ENCODE measurements around the gene IL2.

The IL2 gene

DNA sequence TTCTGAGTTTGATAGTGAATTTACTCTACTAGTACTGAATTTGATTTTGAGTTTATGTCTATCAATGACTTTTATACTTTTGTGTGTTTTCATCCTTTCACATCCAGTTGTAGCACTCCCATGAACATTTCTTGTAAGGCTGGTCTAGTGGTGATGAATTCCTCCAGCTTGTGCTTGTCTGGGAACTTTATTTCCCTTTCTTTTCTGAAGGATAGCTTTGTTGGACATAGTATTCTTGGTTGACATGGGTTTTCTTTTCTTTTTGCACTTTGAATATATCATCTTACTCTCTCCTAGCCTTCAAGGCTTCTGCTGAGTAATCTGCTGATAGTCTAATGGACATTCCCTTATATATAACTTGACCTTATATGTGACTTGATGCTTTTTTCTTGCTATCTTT lies 32.5 kb upstream of the IL2 start:
- Histone ChIP-seq H4K20me1 (ENCODE audit: insufficient read depth, low read length, poor library complexity, severe bottlenecking) (no peaks in the 10 kb centered on the region), H3K79me2 (ENCODE audit: insufficient read depth, low read length) (no peaks in the 10 kb centered on the region), H3K4me3 (ENCODE audit: low read length, poor library complexity, severe bottlenecking) (no peak overlapping the region), H3K27me3 (ENCODE audit: insufficient read depth, low read length, poor library complexity, severe bottlenecking) (no peaks in the 10 kb centered on the region), H3K9ac (ENCODE audit: low read depth, low read length, poor library complexity, severe bottlenecking) (no peak overlapping the region), H3K4me2 (ENCODE audit: low read depth, low read length, poor library complexity, severe bottlenecking) (no peak overlapping the region), H3K36me3 (ENCODE audit: insufficient read depth, low read length) (no peaks in the 10 kb centered on the region), H3F3A (ENCODE audit: low read depth) (no peaks in the 10 kb centered on the region), H3K4me1 (ENCODE audit: insufficient read depth, low read length, poor library complexity, severe bottlenecking) (no peaks in the 10 kb centered on the region), H3K9me2 (replicated peaks; ENCODE audit: low read depth, low read length) (no peaks in the 10 kb centered on the region), H2AFZ (ENCODE audit: low read length) (no peak overlapping the region), H3K9me3 (ENCODE audit: insufficient read depth, low read depth, low read length) (peaks cover 15% of the 10 kb centered on the region; the same call in 1 of the 2 replicates)
- TF ChIP-seq, protein P1, sequence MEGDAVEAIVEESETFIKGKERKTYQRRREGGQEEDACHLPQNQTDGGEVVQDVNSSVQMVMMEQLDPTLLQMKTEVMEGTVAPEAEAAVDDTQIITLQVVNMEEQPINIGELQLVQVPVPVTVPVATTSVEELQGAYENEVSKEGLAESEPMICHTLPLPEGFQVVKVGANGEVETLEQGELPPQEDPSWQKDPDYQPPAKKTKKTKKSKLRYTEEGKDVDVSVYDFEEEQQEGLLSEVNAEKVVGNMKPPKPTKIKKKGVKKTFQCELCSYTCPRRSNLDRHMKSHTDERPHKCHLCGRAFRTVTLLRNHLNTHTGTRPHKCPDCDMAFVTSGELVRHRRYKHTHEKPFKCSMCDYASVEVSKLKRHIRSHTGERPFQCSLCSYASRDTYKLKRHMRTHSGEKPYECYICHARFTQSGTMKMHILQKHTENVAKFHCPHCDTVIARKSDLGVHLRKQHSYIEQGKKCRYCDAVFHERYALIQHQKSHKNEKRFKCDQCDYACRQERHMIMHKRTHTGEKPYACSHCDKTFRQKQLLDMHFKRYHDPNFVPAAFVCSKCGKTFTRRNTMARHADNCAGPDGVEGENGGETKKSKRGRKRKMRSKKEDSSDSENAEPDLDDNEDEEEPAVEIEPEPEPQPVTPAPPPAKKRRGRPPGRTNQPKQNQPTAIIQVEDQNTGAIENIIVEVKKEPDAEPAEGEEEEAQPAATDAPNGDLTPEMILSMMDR (conservative IDR thresholded peaks at IDR 0.05; ENCODE audit: low read length) = no peak

DNA sequence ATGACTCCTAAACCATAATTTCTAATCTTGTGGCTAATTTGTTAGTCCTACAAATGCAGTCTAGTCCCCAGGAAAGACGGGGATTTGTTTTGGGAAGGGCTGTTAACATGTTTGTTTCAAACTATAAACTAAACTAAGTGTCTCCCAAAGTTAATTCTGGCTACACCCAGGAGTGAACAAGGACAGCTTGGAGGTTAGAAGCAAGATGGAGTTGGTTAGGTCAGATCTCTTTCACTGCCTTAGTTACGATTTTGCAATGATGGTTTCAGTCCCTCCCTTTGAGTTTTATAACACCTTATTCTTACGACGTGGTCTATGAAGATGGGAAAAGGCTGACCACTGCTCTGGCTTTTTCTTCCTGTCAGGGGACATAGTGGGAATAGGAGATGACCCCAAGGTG lies 27.0 kb upstream of the IL2 start:
- Histone ChIP-seq H3K9me2 (replicated peaks; ENCODE audit: low read depth, low read length) (no peaks in the 10 kb centered on the region), H3K27me3 (ENCODE audit: insufficient read depth, low read length, poor library complexity, severe bottlenecking) (no peaks in the 10 kb centered on the region), H3K4me1 (ENCODE audit: insufficient read depth, low read length, poor library complexity, severe bottlenecking) (peaks cover 3% of the 10 kb centered on the region), H3K9ac (ENCODE audit: low read depth, low read length, poor library complexity, severe bottlenecking) (no peak overlapping the region), H4K20me1 (ENCODE audit: insufficient read depth, low read length, poor library complexity, severe bottlenecking) (no peaks in the 10 kb centered on the region), H3K36me3 (ENCODE audit: insufficient read depth, low read length) (no peaks in the 10 kb centered on the region), H3K79me2 (ENCODE audit: insufficient read depth, low read length) (no peaks in the 10 kb centered on the region), H3K9me3 (ENCODE audit: insufficient read depth, low read depth, low read length) (no peaks in the 10 kb centered on the region), H3K4me2 (ENCODE audit: low read depth, low read length, poor library complexity, severe bottlenecking) (no peak overlapping the region), H3K4me3 (ENCODE audit: low read length, poor library complexity, severe bottlenecking) (no peak overlapping the region), H2AFZ (ENCODE audit: low read length) (no peak overlapping the region), H3F3A (ENCODE audit: low read depth) (no peaks in the 10 kb centered on the region)
- TF ChIP-seq, protein P1 (conservative IDR thresholded peaks at IDR 0.05; ENCODE audit: low read length) = no peak
- no peak for TF ChIP-seq EZH2phosphoT487 (IDR thresholded peaks at IDR 0.05; ENCODE audit: borderline replicate concordance)

DNA sequence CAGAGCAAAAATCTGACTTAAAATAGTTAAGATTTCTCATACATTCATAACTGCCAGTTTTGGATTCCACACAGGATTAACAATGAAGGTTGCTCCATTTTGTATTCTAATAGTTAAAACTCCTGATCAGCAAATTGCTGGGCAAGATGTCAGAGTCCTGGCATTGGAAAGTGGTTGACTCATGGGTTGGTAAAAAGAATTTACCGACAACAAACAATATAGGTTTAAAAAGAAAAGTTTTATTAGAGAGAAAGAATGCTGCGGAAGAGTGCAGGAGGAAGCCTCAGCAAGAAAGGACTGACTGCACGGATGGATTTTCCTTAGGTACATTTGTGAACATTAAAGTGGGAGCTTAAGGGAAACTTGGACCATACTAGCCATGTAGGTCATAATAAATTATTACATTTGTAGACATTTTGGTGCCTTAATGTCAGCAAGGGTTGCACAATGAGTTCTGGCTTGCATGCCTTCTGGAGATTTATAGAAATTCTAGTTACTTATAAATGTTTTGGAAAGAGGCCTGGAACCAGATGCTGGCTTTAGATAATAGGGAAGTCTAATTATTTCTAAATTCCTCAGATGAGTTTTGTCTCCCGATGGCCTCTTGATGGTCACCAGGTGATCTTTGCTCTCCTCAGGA lies 25.4 kb upstream of the IL2 start:
- peaks cover 3% of the 10 kb centered on the region for H3K4me1 ChIP-seq (ENCODE audit: insufficient read depth, low read length, poor library complexity, severe bottlenecking)
- no peak for TF ChIP-seq EZH2phosphoT487 (IDR thresholded peaks at IDR 0.05; ENCODE audit: borderline replicate concordance)
- TF ChIP-seq, protein P1 (conservative IDR thresholded peaks at IDR 0.05; ENCODE audit: low read length) = no peak
- H3K9me2 ChIP-seq (replicated peaks; ENCODE audit: low read depth, low read length) = no peaks in the 10 kb centered on the region
- H3K9ac ChIP-seq (ENCODE audit: low read depth, low read length, poor library complexity, severe bottlenecking) = no peak overlapping the region
- H4K20me1 ChIP-seq (ENCODE audit: insufficient read depth, low read length, poor library complexity, severe bottlenecking) = no peaks in the 10 kb centered on the region
- H3K79me2 ChIP-seq (ENCODE audit: insufficient read depth, low read length) = no peaks in the 10 kb centered on the region
- no peaks in the 10 kb centered on the region for H3K9me3 ChIP-seq (ENCODE audit: insufficient read depth, low read depth, low read length)
- H3K27me3 ChIP-seq (ENCODE audit: insufficient read depth, low read length, poor library complexity, severe bottlenecking) = no peaks in the 10 kb centered on the region
- H3K4me2 ChIP-seq (ENCODE audit: low read depth, low read length, poor library complexity, severe bottlenecking) = no peak overlapping the region
- H3K4me3 ChIP-seq (ENCODE audit: low read length, poor library complexity, severe bottlenecking) = no peak overlapping the region
- no peaks in the 10 kb centered on the region for H3F3A ChIP-seq (ENCODE audit: low read depth)
- no peak overlapping the region for H2AFZ ChIP-seq (ENCODE audit: low read length)
- H3K36me3 ChIP-seq (ENCODE audit: insufficient read depth, low read length) = no peaks in the 10 kb centered on the region

All from Loucy (cell line).